GM23338 (cell line): Measurements from ENCODE around the gene CLTRN. TPM values are rescaled to one million over a fixed set of nuclear protein-coding genes. Genes with fewer than 3 reads are reported as not detected.

Experiments
- ATAC-seq: fragments of 200-7000 bp; cut with Tn5 transposase; 3 replicates; pipeline ENCODE4 v1.9.1; 2020
- DNase-seq: peaks from one replicate; pipeline ENCODE4 v3.0.0-alpha.2; 2015; ENCODE audit warnings: low spot score
- H2AFZ ChIP-seq: fragments of 200-600 bp; sonication (generic); 2 replicates; pipeline ENCODE4 v1.8.0; 2016; ENCODE audit warnings: antibody characterized with exemption, mild to moderate bottlenecking, moderate library complexity
- H3F3A ChIP-seq: fragments of 200-600 bp; sonication (generic); replicated peaks from 2 replicates; pipeline ENCODE4 v1.8.0; 2017; ENCODE audit warnings: antibody characterized with exemption, mixed run types, low read depth
- H3K27ac ChIP-seq: fragments of 200-600 bp; sonication (generic); 2 replicates; pipeline ENCODE4 v1.6.1; 2016; ENCODE audit warnings: low read depth
- H3K27me3 ChIP-seq: fragments of 200-600 bp; sonication (generic); 2 replicates; pipeline ENCODE4 v1.8.0; 2016; ENCODE audit warnings: mild to moderate bottlenecking, mixed run types, moderate library complexity; ENCODE audit not compliant: insufficient read depth
- H3K36me3 ChIP-seq: fragments of 200-600 bp; sonication (generic); 2 replicates; pipeline ENCODE4 v1.8.0; 2016; ENCODE audit warnings: mild to moderate bottlenecking; ENCODE audit not compliant: insufficient read depth
- H3K4me1 ChIP-seq: fragments of 200-600 bp; sonication (generic); 2 replicates; pipeline ENCODE4 v1.8.0; 2016; ENCODE audit warnings: mild to moderate bottlenecking, moderate library complexity; ENCODE audit not compliant: insufficient read depth
- H3K4me2 ChIP-seq: fragments of 200-600 bp; sonication (generic); 2 replicates; pipeline ENCODE4 v1.7.1; 2017; ENCODE audit warnings: mixed run types
- H3K4me3 ChIP-seq: fragments of 200-600 bp; sonication (generic); 2 replicates; pipeline ENCODE4 v1.6.1; 2016; ENCODE audit warnings: mixed run types
- H3K79me2 ChIP-seq: fragments of 200-600 bp; sonication (generic); replicated peaks from 2 replicates; pipeline ENCODE4 v1.8.0; 2017; ENCODE audit warnings: mild to moderate bottlenecking; ENCODE audit not compliant: insufficient read depth
- H3K9me2 ChIP-seq: fragments of 200-600 bp; sonication (generic); 2 replicates; pipeline ENCODE4 v1.8.0; 2017; ENCODE audit not compliant: insufficient read depth
- H4K20me1 ChIP-seq: fragments of 200-600 bp; sonication (generic); replicated peaks from 2 replicates; pipeline ENCODE4 v1.8.0; 2017; ENCODE audit warnings: mild to moderate bottlenecking; ENCODE audit not compliant: insufficient read depth
- H3K27ac Mint-ChIP-seq: 2 replicates; pipeline ENCODE4 v1.8.0; 2020; ENCODE audit warnings: inconsistent platforms, mild to moderate bottlenecking, moderate library complexity, mixed read lengths
- H3K27me3 Mint-ChIP-seq: 3 replicates; pipeline ENCODE4 v1.8.0; 2022; ENCODE audit warnings: low read depth, mild to moderate bottlenecking, moderate library complexity, mixed read lengths, inconsistent platforms; ENCODE audit not compliant: insufficient read depth, poor library complexity
- H3K36me3 Mint-ChIP-seq: 3 replicates; pipeline ENCODE4 v1.8.0; 2021; ENCODE audit warnings: low read depth, mild to moderate bottlenecking, inconsistent platforms, moderate library complexity, mixed read lengths
- H3K4me1 Mint-ChIP-seq: 3 replicates; pipeline ENCODE4 v1.8.0; 2020; ENCODE audit warnings: mild to moderate bottlenecking, inconsistent platforms, mixed read lengths
- H3K4me3 Mint-ChIP-seq: 3 replicates; pipeline ENCODE4 v1.8.0; 2021; ENCODE audit warnings: moderate library complexity, mild to moderate bottlenecking, inconsistent platforms, mixed read lengths
- H3K9me3 Mint-ChIP-seq: 3 replicates; pipeline ENCODE4 v1.8.0; 2020; ENCODE audit warnings: moderate library complexity, mild to moderate bottlenecking, inconsistent platforms, mixed read lengths
- CREB1 ChIP-seq: fragments of 250-450 bp; sonication (Bioruptor Pico); IDR thresholded peaks from 2 replicates; pipeline ENCODE4 v1.5.0; 2020; ENCODE audit warnings: low read depth, mild to moderate bottlenecking, moderate library complexity
- EZH2 ChIP-seq: fragments of 200-600 bp; sonication (generic); IDR thresholded peaks from one replicate; pipeline ENCODE4 v1.8.0; 2017; ENCODE audit warnings: antibody characterized with exemption, mild to moderate bottlenecking, low read depth; ENCODE audit not compliant: unreplicated experiment
- EZH2phosphoT487 ChIP-seq: fragments of 200-600 bp; sonication (generic); IDR thresholded peaks from one replicate; pipeline ENCODE4 v1.8.1; 2018; ENCODE audit warnings: antibody characterized with exemption; ENCODE audit not compliant: unreplicated experiment
- JUNB ChIP-seq: IDR thresholded peaks from one replicate; pipeline ENCODE4 v1.6.1; 2016; ENCODE audit warnings: antibody characterized with exemption; ENCODE audit not compliant: unreplicated experiment
- NANOG ChIP-seq: IDR thresholded peaks from 2 replicates; pipeline ENCODE4 v1.6.1; 2016; ENCODE audit warnings: antibody characterized with exemption, borderline replicate concordance
- POLR2AphosphoS5 ChIP-seq: IDR thresholded peaks from 2 replicates; pipeline ENCODE4 v1.6.1; 2016; ENCODE audit warnings: antibody characterized with exemption, low read depth
- REST ChIP-seq: IDR thresholded peaks from one replicate; pipeline ENCODE4 v1.6.1; 2018; ENCODE audit warnings: antibody characterized with exemption; ENCODE audit not compliant: unreplicated experiment
- STAT1 ChIP-seq: IDR thresholded peaks from one replicate; pipeline ENCODE4 v1.6.1; 2016; ENCODE audit warnings: antibody characterized with exemption; ENCODE audit not compliant: unreplicated experiment
- ZNF114 ChIP-seq: fragments of 250-450 bp; sonication (Bioruptor Pico); IDR thresholded peaks from 2 replicates; pipeline ENCODE4 v1.5.0; 2020; ENCODE audit warnings: mild to moderate bottlenecking, moderate library complexity
- ZNF331 ChIP-seq: fragments of 250-450 bp; sonication (Bioruptor Pico); IDR thresholded peaks from 2 replicates; pipeline ENCODE4 v1.5.0; 2020; ENCODE audit warnings: low read depth, mild to moderate bottlenecking, moderate library complexity
- polyA plus RNA-seq: library from polyadenylated mRNA; unstranded; fragments of >200 nt; fragmentation: Nextera tagmentation; extraction: Ambion mirVana; gene quantifications from 2 replicates; pipeline ENCODE4 v1.2.1, GENCODE V29; 2016
- total RNA-seq: library from RNA; depleted of rRNA; stranded (reverse); fragments of >200 nt; shearing (Covaris generic); gene quantifications from 2 replicates; pipeline ENCODE4 v1.2.3, GENCODE V29; 2014
- TF ChIP-seq, protein P1 (sequence below): IDR thresholded peaks from 2 replicates; pipeline ENCODE4 v1.6.1; 2016; ENCODE audit warnings: antibody characterized with exemption
- TF ChIP-seq, protein P2 (sequence below): fragments of 250-450 bp; sonication (Bioruptor Pico); IDR thresholded peaks from 2 replicates; pipeline ENCODE4 v1.5.0; 2020; ENCODE audit warnings: mild to moderate bottlenecking, moderate library complexity
- TF ChIP-seq, protein P3 (sequence below), 2 experiments: fragments of 200-600 bp in 1 of 2; sonication (generic) in 1 of 2; conservative IDR thresholded peaks; 2 replicates each; pipeline versions ENCODE4 v1.5.1 to v1.6.1; 2016 to 2017; ENCODE audit warnings: antibody characterized with exemption in 2 of 2, low read depth in 2 of 2, mild to moderate bottlenecking in 2 of 2, moderate library complexity in 1 of 2

Gene CLTRN
- total and polyA plus RNA-seq, 2 experiments from 2014 or later: 1.7 to 2.7 TPM

- ATAC-seq (no peak), DNase-seq (no peak)
- H3K4me3 Mint-ChIP-seq: no peak overlapping the region
- Histone ChIP-seq H3K79me2 (peaks cover 58% of the 10 kb centered on the region), H3K4me2 (no peak overlapping the region), H4K20me1 (no peaks in the 10 kb centered on the region; the same call in 1 of the 2 replicates), H3F3A (no peaks in the 10 kb centered on the region), H3K4me1 (no peaks in the 10 kb centered on the region), H3K36me3 (no peaks in the 10 kb centered on the region), H3K9me2 (no peaks in the 10 kb centered on the region), H3K27me3 (no peaks in the 10 kb centered on the region), H3K27ac (no peak overlapping the region), H2AFZ (no peak overlapping the region), H3K4me3 (no peak overlapping the region)
- H3K27me3 Mint-ChIP-seq: no peaks in the 10 kb centered on the region
- no peaks in the 10 kb centered on the region for H3K9me3 Mint-ChIP-seq
- H3K36me3 Mint-ChIP-seq: peaks cover 8% of the 10 kb centered on the region
- H3K4me1 Mint-ChIP-seq: peaks cover 7% of the 10 kb centered on the region; the same call in 2 of the 3 replicates
- H3K27ac Mint-ChIP-seq: no peak overlapping the region; the same call in 1 of the 2 replicates
- TF ChIP-seq CREB1 (CRISPR knock-in tag): no peak
- no peak for TF ChIP-seq ZNF114 (CRISPR knock-in tag)
- no peak for TF ChIP-seq ZNF331 (CRISPR knock-in tag)
- TF ChIP-seq EZH2: no peak
- no peak for TF ChIP-seq POLR2AphosphoS5
- TF ChIP-seq, protein P1, sequence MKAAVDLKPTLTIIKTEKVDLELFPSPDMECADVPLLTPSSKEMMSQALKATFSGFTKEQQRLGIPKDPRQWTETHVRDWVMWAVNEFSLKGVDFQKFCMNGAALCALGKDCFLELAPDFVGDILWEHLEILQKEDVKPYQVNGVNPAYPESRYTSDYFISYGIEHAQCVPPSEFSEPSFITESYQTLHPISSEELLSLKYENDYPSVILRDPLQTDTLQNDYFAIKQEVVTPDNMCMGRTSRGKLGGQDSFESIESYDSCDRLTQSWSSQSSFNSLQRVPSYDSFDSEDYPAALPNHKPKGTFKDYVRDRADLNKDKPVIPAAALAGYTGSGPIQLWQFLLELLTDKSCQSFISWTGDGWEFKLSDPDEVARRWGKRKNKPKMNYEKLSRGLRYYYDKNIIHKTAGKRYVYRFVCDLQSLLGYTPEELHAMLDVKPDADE: no peak
- TF ChIP-seq, protein P2, sequence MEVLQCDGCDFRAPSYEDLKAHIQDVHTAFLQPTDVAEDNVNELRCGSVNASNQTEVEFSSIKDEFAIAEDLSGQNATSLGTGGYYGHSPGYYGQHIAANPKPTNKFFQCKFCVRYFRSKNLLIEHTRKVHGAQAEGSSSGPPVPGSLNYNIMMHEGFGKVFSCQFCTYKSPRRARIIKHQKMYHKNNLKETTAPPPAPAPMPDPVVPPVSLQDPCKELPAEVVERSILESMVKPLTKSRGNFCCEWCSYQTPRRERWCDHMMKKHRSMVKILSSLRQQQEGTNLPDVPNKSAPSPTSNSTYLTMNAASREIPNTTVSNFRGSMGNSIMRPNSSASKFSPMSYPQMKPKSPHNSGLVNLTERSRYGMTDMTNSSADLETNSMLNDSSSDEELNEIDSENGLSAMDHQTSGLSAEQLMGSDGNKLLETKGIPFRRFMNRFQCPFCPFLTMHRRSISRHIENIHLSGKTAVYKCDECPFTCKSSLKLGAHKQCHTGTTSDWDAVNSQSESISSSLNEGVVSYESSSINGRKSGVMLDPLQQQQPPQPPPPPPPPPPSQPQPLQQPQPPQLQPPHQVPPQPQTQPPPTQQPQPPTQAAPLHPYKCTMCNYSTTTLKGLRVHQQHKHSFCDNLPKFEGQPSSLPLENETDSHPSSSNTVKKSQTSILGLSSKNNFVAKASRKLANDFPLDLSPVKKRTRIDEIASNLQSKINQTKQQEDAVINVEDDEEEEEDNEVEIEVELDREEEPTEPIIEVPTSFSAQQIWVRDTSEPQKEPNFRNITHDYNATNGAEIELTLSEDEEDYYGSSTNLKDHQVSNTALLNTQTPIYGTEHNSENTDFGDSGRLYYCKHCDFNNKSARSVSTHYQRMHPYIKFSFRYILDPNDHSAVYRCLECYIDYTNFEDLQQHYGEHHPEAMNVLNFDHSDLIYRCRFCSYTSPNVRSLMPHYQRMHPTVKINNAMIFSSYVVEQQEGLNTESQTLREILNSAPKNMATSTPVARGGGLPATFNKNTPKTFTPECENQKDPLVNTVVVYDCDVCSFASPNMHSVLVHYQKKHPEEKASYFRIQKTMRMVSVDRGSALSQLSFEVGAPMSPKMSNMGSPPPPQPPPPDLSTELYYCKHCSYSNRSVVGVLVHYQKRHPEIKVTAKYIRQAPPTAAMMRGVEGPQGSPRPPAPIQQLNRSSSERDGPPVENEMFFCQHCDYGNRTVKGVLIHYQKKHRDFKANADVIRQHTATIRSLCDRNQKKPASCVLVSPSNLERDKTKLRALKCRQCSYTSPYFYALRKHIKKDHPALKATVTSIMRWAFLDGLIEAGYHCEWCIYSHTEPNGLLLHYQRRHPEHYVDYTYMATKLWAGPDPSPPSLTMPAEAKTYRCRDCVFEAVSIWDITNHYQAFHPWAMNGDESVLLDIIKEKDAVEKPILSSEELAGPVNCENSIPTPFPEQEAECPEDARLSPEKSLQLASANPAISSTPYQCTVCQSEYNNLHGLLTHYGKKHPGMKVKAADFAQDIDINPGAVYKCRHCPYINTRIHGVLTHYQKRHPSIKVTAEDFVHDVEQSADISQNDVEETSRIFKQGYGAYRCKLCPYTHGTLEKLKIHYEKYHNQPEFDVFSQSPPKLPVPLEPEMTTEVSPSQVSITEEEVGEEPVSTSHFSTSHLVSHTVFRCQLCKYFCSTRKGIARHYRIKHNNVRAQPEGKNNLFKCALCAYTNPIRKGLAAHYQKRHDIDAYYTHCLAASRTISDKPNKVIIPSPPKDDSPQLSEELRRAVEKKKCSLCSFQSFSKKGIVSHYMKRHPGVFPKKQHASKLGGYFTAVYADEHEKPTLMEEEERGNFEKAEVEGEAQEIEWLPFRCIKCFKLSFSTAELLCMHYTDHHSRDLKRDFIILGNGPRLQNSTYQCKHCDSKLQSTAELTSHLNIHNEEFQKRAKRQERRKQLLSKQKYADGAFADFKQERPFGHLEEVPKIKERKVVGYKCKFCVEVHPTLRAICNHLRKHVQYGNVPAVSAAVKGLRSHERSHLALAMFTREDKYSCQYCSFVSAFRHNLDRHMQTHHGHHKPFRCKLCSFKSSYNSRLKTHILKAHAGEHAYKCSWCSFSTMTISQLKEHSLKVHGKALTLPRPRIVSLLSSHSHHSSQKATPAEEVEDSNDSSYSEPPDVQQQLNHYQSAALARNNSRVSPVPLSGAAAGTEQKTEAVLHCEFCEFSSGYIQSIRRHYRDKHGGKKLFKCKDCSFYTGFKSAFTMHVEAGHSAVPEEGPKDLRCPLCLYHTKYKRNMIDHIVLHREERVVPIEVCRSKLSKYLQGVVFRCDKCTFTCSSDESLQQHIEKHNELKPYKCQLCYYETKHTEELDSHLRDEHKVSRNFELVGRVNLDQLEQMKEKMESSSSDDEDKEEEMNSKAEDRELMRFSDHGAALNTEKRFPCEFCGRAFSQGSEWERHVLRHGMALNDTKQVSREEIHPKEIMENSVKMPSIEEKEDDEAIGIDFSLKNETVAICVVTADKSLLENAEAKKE: no peak
- no peak for TF ChIP-seq STAT1
- TF ChIP-seq EZH2phosphoT487: no peak
- TF ChIP-seq, protein P3, sequence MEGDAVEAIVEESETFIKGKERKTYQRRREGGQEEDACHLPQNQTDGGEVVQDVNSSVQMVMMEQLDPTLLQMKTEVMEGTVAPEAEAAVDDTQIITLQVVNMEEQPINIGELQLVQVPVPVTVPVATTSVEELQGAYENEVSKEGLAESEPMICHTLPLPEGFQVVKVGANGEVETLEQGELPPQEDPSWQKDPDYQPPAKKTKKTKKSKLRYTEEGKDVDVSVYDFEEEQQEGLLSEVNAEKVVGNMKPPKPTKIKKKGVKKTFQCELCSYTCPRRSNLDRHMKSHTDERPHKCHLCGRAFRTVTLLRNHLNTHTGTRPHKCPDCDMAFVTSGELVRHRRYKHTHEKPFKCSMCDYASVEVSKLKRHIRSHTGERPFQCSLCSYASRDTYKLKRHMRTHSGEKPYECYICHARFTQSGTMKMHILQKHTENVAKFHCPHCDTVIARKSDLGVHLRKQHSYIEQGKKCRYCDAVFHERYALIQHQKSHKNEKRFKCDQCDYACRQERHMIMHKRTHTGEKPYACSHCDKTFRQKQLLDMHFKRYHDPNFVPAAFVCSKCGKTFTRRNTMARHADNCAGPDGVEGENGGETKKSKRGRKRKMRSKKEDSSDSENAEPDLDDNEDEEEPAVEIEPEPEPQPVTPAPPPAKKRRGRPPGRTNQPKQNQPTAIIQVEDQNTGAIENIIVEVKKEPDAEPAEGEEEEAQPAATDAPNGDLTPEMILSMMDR (conservative IDR thresholded peaks at IDR 0.05; ENCODE audit: low read depth in 2 of 2): no peak
- TF ChIP-seq JUNB: no peak
- TF ChIP-seq REST: no peak
- TF ChIP-seq NANOG: no peak
These were observed 16.8 kb upstream of the CLTRN start for GRCh38 chrX:15681433-15681832.
